CD14-positive monocyte (primary cell): ENCODE measurements around the gene ZYX. TPM values are rescaled to one million over a fixed set of nuclear protein-coding genes. Genes with fewer than 3 reads are reported as not detected.

Experiments
- DNase-seq, 3 donors: peaks; one replicate each; pipeline ENCODE4 v3.0.0-alpha.2; 2011 to 2022
- H2AFZ ChIP-seq: 2 replicates; pipeline ENCODE4 v1.6.0; 2012; ENCODE audit warnings: mild to moderate bottlenecking, low read depth, low read length, inconsistent platforms; ENCODE audit not compliant: insufficient read depth, poor library complexity, severe bottlenecking
- H3K27ac ChIP-seq, 2 donors: 1 replicate in 1 of 2; 2 replicates in 1 of 2; pipeline ENCODE4 v1.5.1; 2012 to 2013; ENCODE audit warnings: low read length in 2 of 2, control low read depth in 1 of 2, inconsistent platforms in 1 of 2, low read depth in 1 of 2, mild to moderate bottlenecking in 1 of 2
- H3K27me3 ChIP-seq, 2 donors: one replicate each; pipeline versions ENCODE4 v1.6.0 to v1.6.1; 2011 to 2013; ENCODE audit warnings: low read length in 2 of 2; ENCODE audit not compliant: control insufficient read depth in 2 of 2, insufficient read depth in 2 of 2
- H3K36me3 ChIP-seq, 2 donors: replicated peaks in 1 of 2; 1 replicate in 1 of 2; 2 replicates in 1 of 2; pipeline versions ENCODE4 v1.5.1 to v1.6.1; 2012 to 2013; ENCODE audit warnings: low read length in 2 of 2, control low read depth in 1 of 2, inconsistent platforms in 1 of 2, mild to moderate bottlenecking in 1 of 2; ENCODE audit not compliant: insufficient read depth in 2 of 2, control insufficient read depth in 1 of 2
- H3K4me1 ChIP-seq, 2 donors: 1 replicate in 1 of 2; 2 replicates in 1 of 2; pipeline versions ENCODE4 v1.5.1 to v1.6.1; 2012 to 2013; ENCODE audit warnings: low read length in 2 of 2, control low read depth in 1 of 2, inconsistent platforms in 1 of 2, mild to moderate bottlenecking in 1 of 2, moderate library complexity in 1 of 2; ENCODE audit not compliant: insufficient read depth in 2 of 2, control insufficient read depth in 1 of 2
- H3K4me2 ChIP-seq: replicated peaks from 2 replicates; pipeline ENCODE3; 2012; ENCODE audit warnings: low read length, moderate library complexity, mild to moderate bottlenecking; ENCODE audit not compliant: poor library complexity, severe bottlenecking; ENCODE audit errors: extremely low read depth
- H3K4me3 ChIP-seq, 3 experiments: fragments of 200-600 bp in 1 of 3; sonication (generic) in 1 of 3; replicated peaks in 1 of 3; 1 replicate in 2 of 3; 2 replicates in 1 of 3; pipeline ENCODE4 v1.5.1; 2011 to 2013; ENCODE audit warnings: low read length in 3 of 3, mild to moderate bottlenecking in 3 of 3, control low read depth in 2 of 3, low read depth in 2 of 3, inconsistent platforms in 1 of 3, moderate library complexity in 1 of 3
- H3K79me2 ChIP-seq: 2 replicates; pipeline ENCODE4 v1.6.0; 2012; ENCODE audit warnings: mild to moderate bottlenecking, control low read depth, inconsistent platforms, low read length, moderate library complexity; ENCODE audit not compliant: insufficient read depth
- H3K9ac ChIP-seq: 2 replicates; pipeline ENCODE4 v1.6.0; 2017; ENCODE audit warnings: low read length, mild to moderate bottlenecking; ENCODE audit not compliant: insufficient read depth, poor library complexity, severe bottlenecking
- H3K9me3 ChIP-seq, 2 donors: replicated peaks in 1 of 2; 1 replicate in 1 of 2; 2 replicates in 1 of 2; pipeline versions ENCODE4 v1.5.1 to v1.6.1; 2012 to 2013; ENCODE audit warnings: low read length in 2 of 2, control low read depth in 1 of 2; ENCODE audit not compliant: control insufficient read depth in 1 of 2, insufficient read depth in 1 of 2
- H4K20me1 ChIP-seq: 2 replicates; pipeline ENCODE4 v1.6.0; 2012; ENCODE audit warnings: mild to moderate bottlenecking, low read length, control low read depth, moderate library complexity; ENCODE audit not compliant: insufficient read depth
- H3K27ac Mint-ChIP-seq, 7 donors: one replicate each; pipeline ENCODE4 v1.8.0; 2020; ENCODE audit warnings: mild to moderate bottlenecking in 7 of 7, mixed read lengths in 7 of 7, moderate library complexity in 6 of 7, inconsistent platforms in 2 of 7
- H3K27me3 Mint-ChIP-seq, 3 donors: one replicate each; pipeline ENCODE4 v1.8.0; 2021 to 2022; ENCODE audit warnings: low read depth in 3 of 3, mild to moderate bottlenecking in 3 of 3, mixed read lengths in 3 of 3, moderate library complexity in 3 of 3, inconsistent platforms in 1 of 3
- H3K36me3 Mint-ChIP-seq, 2 donors: one replicate each; pipeline ENCODE4 v1.8.0; 2020; ENCODE audit warnings: mixed read lengths in 2 of 2, inconsistent platforms in 1 of 2, mild to moderate bottlenecking in 1 of 2
- H3K4me1 Mint-ChIP-seq: one replicate; pipeline ENCODE4 v1.8.0; 2020; ENCODE audit warnings: mild to moderate bottlenecking, mixed read lengths
- H3K4me3 Mint-ChIP-seq, 2 donors: one replicate each; pipeline ENCODE4 v1.8.0; 2020; ENCODE audit warnings: mild to moderate bottlenecking in 2 of 2, mixed read lengths in 2 of 2, moderate library complexity in 1 of 2
- H3K9me3 Mint-ChIP-seq, 7 donors: one replicate each; pipeline ENCODE4 v1.8.0; 2020 to 2022; ENCODE audit warnings: mixed read lengths in 7 of 7, mild to moderate bottlenecking in 6 of 7, moderate library complexity in 6 of 7, inconsistent platforms in 2 of 7
- CTCF ChIP-seq: fragments of 200-600 bp; IDR thresholded peaks from one replicate; pipeline ENCODE4 v1.8.0; 2022; ENCODE audit warnings: antibody characterized with exemption, mild to moderate bottlenecking
- WGBS: methylation state at CpG from one replicate; pipeline ENCODE4 v1.1.5; 2013; ENCODE audit warnings: missing lambda C conversion rate; ENCODE audit not compliant: insufficient coverage; 5-methylcytosine and 5-hydroxymethylcytosine counted together
- intact Hi-C, 2 donors: fragments of 100-400 bp; cut with micrococcal nuclease; formaldehyde crosslinking; loops; one replicate each; pipeline versions ENCODE4 v1.15.0 to v1.15.1; 2023
- polyA plus RNA-seq, 3 donors: library from polyadenylated mRNA; depleted of rRNA in 1 of 3; unstranded in 2 of 3; stranded (reverse) in 1 of 3; fragments of 300-500 nt in 2 of 3; fragments of >200 nt in 1 of 3; fragmentation: Illumina TruSeq in 2 of 3; gene quantifications; 1 replicate in 2 of 3; 2 replicates in 1 of 3; pipeline ENCODE4 v1.2.3, GENCODE V29; 2012 to 2021

ZYX gene
- polyA plus RNA-seq, 3 donors = 198 to 417 (median 331) TPM

GRCh38 chr7:143388491-143389101 lies 7.5 kb downstream of the ZYX start:
- Histone ChIP-seq H3K27ac (peak overlapping the region; percentile 39 to 99), H3K9me3 (no peaks in the 10 kb centered on the region), H4K20me1 (peaks cover 100% of the 10 kb centered on the region), H3K36me3 (peaks cover 60 to 76% of the 10 kb centered on the region in 2 donors), H3K4me3 (no peak overlapping the region), H3K79me2 (peaks cover 71% of the 10 kb centered on the region), H3K4me2 (no peak overlapping the region), H3K27me3 (no peaks in the 10 kb centered on the region), H3K4me1 (peaks cover 56 to 92% of the 10 kb centered on the region in 2 donors), H3K9ac (no peak overlapping the region), H2AFZ (no peak overlapping the region)
- intact Hi-C loops = no loop called here
- Mint-ChIP-seq H3K4me3 (no peak overlapping the region), H3K27me3 (no peaks in the 10 kb centered on the region), H3K27ac (peak overlapping the region in 5 of 7 donors; percentile 31 to 87 (median 35)), H3K4me1 (peaks cover 48% of the 10 kb centered on the region), H3K9me3 (no peaks in the 10 kb centered on the region), H3K36me3 (peaks cover 0 to 48% of the 10 kb centered on the region in 2 donors)
- no peak for DNase-seq
- no peak for TF ChIP-seq CTCF
- 96% methylated on average over 28 of the region's 28 CpGs for WGBS

- Histone ChIP-seq H2AFZ (no peak overlapping the region), H4K20me1 (peaks cover 97% of the 10 kb centered on the region), H3K79me2 (peaks cover 62% of the 10 kb centered on the region), H3K9me3 (no peaks in the 10 kb centered on the region), H3K4me2 (no peak overlapping the region), H3K36me3 (peaks cover 60 to 72% of the 10 kb centered on the region in 2 donors), H3K4me1 (peaks cover 50 to 83% of the 10 kb centered on the region in 2 donors), H3K9ac (no peak overlapping the region), H3K27ac (peak overlapping the region; percentile 10 to 99), H3K4me3 (no peak overlapping the region), H3K27me3 (no peaks in the 10 kb centered on the region)
- DNase-seq = no peak
- no peaks in the 10 kb centered on the region for H3K27me3 Mint-ChIP-seq
- H3K4me1 Mint-ChIP-seq = peaks cover 54% of the 10 kb centered on the region
- peak overlapping the region; percentile 35 to 87 (median 81) for H3K27ac Mint-ChIP-seq
- H3K4me3 Mint-ChIP-seq = no peak overlapping the region
- no peaks in the 10 kb centered on the region for H3K9me3 Mint-ChIP-seq
- 90% methylated on average over 14 of the region's 15 CpGs for WGBS
- no peak for TF ChIP-seq CTCF
- peaks cover 0 to 48% of the 10 kb centered on the region in 2 donors for H3K36me3 Mint-ChIP-seq
- intact Hi-C loops = no loop called here
These were observed 8.4 kb downstream of the ZYX start for GRCh38 chr7:143389316-143390103.
